ENCODE data around the gene COX7A2L.
"Not testable (repeated sequence)": the region's sequence is repeated elsewhere in the genome, so short reads cannot be mapped to it uniquely, and the experiment has no call there.

The COX7A2L gene

GRCh38 chr2:42366411-42366810 is 5.4 kb upstream of the COX7A2L start:
- DNase-seq = no peak

DNA sequence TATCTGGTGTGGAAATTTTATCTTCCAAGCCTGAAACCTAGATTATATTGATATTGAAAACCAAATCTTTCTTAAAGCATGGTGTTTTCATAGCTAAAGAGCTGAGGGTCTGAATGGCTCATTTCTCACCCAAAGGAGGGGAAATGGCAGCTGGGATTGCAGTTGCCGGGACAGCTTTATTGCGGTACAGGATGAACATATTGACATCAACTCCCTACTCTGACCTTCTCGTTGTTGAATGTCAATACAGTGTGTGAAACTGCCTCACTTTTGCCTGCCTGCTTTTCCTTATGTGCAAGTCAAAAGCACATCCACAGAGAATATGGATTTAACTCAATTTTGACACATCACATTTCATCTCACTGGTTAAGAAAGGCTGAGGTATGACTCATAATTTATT is 3.6 kb upstream of the COX7A2L start:
- DNase-seq = no peak

DNA sequence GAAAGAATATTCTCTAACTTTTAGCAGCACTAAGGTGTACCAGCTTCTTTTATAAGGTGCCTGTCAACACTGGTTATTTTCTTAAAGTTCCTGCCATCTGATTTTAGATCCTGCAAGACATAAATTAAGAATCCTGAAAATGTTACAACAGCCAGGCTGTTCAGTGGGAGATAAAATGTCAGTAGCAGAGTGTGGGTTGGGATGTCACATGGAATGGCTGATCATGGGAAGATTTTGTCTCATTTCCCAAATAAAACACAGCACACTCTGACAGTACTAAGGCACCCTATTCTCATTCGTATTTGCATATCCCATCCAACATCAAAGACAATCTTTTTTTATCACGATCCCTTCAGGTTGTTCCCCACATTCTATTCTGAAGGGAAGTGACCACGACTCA is 2.4 kb upstream of the COX7A2L start:
- DNase-seq = no peak

DNA sequence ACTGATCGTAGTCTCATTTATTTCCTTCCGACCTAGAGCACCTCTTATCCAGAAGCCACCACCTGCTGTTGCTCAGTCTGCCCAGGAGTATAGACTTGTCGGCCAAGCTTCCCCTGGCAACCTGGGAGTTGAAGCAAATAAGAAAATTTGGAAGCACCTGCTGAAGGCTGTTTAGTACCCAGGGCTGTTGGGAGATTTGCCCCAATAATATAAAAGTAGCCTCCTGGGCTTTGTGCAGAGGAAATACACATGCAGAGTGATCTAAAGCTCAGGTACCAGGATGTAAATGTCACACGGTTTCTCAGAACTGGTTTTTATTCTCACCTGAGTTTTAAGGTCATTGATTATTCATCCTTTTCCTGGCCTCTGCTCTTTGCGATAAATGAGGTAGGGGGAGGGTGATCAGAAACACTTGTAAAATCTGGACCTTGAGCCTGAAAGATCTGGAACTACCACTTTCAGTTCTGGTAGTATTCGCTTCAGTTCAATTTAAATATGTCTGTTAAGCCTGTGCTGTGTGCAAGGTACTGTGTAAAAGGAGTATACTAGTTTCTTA is 789 bp upstream of the COX7A2L start:
- no peak for DNase-seq

DNA sequence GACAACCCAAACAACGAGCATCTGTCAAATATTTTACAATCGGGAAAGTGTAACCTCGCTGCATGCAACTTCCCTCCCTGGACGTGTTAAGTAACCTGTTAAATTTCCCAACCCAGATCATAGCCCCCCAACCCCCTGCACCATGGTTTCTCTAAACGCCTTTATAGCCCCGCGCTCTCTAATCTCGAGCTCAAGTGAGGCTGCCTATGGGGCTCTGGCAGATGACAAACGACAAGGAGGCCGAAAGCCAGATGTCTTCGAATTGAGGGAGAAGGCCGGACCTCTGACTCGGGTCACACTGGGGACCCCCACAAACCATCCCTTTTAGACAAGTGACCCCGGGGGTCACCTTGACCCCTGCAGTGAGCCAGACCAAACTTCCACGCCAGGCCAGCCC is 526 bp downstream of the COX7A2L start:
- DNase-seq = no peak

DNA sequence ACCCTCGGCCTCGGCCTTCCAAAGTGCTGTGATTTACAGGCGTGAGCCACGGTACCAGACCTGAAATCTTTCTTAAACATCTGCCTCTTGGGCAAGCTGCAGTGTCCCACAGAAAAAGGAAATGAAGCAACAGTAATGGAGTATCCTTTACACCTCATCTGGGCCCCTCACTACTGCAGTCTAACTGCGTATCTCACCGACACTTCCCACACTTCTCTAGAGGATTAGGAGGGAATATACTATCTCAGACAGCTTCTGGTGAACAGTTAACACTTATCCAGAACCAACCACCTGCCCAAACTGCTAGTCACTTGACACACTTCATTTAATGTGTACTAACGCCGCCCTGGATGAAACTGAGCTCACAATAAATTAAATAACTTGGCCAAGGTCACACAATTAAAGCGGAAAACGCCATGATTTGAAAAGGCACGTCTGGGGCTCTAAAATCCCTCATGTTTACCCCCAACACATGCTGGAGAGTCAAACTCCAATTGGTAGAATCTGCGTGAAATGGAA is 993 bp downstream of the COX7A2L start:
- DNase-seq = no peak

GRCh38 chr2:42359304-42359964 is 1.6 kb downstream of the COX7A2L start:
- DNase-seq = no peak

DNA sequence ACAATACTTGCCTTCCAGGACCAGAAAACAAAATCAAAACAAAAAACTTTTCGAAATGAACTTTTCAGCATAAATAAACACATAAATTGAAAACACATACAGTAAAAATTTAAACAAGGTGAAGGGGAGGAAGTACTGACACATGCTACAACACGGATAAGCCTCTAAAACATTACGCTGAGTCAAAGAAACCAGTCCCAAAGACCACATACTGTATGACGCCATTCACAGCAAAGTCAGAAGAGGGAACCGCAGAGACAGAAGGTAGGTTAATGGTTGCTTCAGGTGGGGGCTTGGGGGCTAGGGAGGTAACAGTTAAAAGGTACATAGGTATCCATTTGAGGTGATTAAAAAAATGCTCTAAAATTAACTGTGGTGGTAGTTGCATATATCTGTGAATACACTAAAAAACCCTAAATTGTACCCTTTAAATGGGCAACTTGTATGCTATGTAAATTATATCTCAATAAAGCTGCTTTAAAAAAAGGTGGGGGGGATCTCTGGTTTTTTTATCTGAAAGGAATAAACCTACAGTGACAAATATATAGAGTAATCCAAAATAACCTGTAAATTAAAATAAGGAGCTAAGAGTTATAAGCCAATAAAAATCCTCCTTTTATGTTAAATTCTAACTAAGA is 7.1 kb downstream of the COX7A2L start:
- DNase-seq = no peak

DNA sequence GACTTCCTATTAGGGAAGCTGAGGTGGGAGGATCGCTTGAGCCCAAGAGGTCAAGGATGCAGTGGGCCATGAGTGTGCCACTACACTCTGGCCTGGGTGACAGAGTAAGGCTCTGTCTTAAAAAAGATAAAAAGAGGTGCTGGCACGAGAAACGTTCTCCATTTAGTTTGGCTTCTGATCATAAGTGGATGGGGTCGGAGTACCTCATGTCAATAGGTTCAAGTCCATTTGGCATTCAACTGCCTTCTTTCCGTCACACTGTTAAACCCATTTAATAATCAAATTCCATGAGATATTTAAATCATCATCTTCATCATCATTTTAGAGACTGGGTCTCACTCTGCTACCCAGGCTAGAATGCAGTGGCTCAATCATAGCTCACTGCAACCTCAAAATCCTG is 9.2 kb downstream of the COX7A2L start:
- DNase-seq = no peak

DNA sequence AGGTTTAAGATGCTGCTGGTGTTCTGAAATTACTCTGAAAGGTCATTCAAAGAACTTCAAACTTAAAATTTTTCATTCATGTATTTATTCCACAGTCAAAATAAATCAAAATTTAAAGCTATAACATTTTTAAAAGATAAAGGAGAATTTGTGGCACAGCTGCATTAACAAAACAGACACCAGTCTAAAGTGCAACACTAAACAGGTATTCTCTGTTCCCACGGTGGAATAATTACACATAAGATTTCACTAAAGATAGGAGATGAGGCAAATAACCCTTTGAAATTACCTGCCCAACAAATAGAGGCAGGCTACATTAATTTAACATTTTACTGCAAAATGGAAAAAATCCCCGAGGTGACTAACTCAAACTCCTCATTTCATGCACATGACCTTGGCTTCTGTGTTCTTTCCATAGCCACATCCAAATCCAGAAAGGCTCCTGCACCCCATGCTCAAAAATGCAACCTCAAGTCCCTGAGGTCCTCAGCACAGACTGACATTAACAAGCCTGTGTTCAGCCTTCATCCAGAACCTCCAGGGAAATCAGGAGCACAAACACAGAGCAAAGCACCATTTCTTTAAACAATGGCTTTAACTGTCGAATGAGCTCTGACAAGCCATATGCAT is 10.5 kb downstream of the COX7A2L start:
- no peak for DNase-seq

DNA sequence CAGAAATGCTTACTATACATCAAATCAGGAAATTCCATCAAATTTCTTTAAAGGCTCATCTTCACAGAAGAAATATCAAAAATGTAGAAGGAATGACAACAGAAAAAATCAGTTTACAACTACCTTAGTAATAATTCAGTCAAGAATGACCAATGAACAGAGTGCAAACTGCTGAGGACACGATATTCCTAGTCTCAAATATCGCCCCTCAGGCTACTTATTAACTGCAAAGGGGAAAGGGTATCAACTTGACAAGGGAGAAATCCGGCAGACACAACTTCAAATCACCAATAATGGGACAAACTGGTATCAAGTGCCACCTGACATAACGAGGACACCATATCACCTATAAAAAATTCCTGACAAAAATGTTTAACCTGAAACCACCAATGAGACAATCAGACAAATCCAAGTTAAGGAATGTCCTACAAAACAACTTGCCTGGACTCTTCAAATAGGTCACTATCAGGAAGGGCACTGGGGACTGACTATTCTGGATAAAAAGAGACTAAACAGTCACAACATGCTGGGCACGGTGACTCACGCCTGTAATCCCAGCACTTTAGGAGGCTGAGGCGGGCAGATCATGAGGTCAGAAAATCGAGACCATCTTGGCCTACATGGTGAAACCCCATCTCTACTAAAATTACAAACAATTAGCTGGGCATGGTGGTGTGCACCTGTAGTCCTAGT is 12.8 kb downstream of the COX7A2L start:
- no peak for DNase-seq

GRCh38 chr2:42347518-42347917 is 13.5 kb downstream of the COX7A2L start:
- DNase-seq = not testable (repeated sequence)

DNA sequence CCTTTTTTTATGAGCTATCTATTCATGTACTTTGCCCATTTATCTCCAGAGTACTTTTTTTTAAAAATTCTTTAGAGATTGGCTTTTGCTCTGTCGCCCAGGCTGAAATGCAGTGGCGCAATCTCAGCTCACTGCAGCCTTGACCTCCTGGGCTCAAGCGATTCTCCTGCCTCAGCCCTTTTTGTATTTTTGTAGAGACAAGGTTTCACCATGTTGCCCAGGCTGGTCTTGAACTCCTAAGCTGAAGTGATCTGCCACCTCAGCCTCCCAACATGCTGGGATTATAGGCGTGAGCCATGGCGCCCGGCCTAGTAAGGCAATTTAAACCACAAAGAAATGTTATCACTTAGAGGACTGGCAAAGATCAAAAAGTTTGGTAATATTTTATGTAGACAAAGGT is 14.2 kb downstream of the COX7A2L start:
- DNase-seq = not testable (repeated sequence)

GRCh38 chr2:42345986-42346385 is 15.0 kb downstream of the COX7A2L start:
- no peak for DNase-seq

DNA sequence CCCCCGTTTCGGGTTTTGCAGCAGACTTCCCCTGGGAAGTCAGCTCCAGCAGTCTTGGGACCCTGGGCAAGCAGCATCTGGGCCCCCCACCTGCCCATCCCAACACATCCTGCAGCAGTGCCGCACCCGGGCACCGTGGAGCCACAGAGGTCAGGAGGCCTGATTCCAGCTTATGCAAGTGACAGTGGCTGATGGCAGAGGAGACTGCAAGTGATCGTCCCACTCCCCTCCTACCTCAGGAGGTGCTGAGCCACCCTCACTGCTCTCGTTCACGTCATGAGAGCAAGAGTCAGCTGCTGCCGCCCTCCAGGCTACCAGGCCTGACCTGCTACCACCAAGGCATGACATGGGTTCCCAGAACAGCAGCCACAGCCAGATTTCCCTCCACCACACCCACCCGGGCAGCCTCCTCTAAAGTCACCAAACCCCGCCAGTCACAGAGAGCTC is 18.2 kb downstream of the COX7A2L start:
- DNase-seq = no peak

DNA sequence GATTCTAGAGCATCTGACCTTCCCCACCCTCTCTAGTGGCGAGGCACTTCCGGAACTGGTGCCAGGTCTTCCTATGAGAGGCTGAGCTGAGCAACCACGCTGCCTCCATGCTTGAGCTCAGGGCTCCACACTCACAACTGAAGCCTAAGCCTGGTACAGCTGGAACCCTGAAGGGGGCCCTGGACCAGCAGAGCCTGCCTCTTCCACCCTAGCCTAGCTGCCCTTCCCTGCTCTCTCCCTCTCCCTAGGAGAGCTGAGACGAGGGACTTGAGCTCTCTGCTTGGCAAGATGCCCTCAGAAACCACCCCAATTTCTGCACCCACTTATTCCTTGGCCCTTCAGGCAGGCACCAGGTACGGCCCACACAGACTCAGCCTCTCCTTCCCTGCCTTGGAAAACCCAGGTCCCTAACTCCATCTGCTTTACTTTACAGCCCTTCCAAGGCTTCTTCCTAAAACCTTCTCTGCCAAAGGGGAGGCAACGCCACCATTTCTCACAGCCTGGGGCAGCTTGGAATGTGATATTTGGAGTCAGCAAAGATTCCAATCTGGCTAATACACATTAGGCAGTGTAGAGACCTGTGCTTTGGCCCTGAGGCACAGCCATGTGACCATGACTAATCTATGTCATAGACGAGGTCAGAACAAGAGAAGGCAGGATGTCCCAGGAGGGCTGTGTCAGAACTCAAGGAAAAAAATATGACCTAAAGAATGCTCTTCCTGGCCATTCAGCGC is 18.8 kb downstream of the COX7A2L start:
- DNase-seq = no peak

- no peak for DNase-seq
Measured at GRCh38 chr2:42340938-42341636, 19.9 kb downstream of the COX7A2L start.

GRCh38 chr2:42340045-42340937 is 20.7 kb downstream of the COX7A2L start:
- no peak for DNase-seq

GRCh38 chr2:42339191-42339912 is 21.7 kb downstream of the COX7A2L start:
- no peak for DNase-seq

DNA sequence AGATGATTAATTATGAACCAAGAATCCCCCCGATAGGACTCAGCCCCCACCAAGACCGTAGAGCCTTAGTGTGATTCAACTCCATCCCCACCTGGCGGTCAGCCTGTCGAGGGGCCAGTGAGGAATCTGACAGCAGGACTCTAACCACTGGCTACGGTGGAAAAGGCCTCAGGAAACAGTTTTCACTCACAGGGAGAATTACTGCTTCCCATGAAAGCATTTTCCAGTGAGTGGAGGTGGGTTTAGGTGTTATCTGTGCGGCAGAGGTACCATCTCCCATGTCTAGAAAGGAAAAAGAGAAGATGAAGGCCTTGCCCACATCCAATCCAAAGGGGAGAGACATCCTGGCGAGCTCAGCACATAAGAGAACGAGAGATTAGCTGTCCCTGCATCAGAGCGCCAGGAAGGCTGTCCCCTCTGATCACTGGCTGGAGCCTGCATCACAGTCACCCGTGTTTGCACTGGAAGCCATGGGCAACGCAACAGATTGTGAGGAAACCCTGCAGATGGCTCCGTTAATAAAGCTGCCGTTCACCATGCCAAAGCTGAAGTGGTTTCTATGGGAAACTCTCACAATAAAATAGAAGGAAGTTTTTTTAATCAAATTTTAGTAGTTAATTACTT is 22.3 kb downstream of the COX7A2L start:
- DNase-seq = no peak

Data from NCI-H2171 treated with DMSO at 0.1 percent for 48 hours (cell line).